Embryonic facial prominence (tissue), 1 donor: ENCODE results near the gene EBF3.

Experiments used
- DNase-seq: peaks from one replicate; pipeline ENCODE4 v3.0.0-alpha.2; 2016; ENCODE audit errors: extremely low spot score

Gene EBF3

GRCh38 chr10:129958629-129959543 is 5.2 kb downstream of the EBF3 start:
- DNase-seq, result no peak

- DNase-seq, result no peak
Observed at GRCh38 chr10:129958148-129958628, 5.9 kb downstream of the EBF3 start.

DNA sequence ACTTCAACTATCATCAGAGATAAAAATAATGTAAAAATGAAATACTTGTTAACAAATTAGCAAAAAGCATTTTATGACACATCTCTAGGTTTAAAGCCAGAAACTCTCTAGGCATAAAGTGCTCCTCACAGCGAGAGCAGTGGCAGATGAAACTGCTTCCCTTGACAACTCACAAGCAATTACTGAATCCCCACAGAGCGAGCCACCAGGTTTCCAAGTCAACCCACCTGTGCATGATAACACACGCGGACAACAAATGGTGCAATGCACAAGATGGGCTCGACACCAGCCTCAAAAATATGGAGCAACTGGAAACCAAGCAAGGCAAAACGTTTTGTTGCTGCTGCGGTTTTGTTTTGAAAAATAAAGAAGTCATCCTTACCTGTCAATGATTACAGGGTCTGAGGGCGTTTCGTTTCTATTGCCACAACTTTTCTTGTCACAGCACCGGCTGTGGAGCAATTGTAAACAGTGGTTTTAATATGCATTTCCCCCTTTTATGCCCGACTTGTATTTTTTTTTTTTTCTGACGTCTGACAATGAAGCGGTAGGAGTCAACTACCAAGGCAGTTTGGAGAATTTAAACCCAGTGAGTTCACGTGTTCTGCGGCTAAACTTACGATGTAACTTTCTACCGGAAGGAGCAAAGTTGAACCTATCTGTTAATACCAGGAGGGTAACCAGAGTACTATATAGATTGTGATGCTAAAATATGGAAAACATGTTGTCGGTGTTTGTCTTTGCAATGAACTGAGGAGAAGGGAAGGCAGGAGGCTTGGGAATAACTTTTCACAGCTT is 7.0 kb downstream of the EBF3 start:
- no peak for DNase-seq

GRCh38 chr10:129956286-129956670 is 7.8 kb downstream of the EBF3 start:
- DNase-seq, result no peak

GRCh38 chr10:129955601-129956285 is 8.3 kb downstream of the EBF3 start:
- DNase-seq, result no peak

DNA sequence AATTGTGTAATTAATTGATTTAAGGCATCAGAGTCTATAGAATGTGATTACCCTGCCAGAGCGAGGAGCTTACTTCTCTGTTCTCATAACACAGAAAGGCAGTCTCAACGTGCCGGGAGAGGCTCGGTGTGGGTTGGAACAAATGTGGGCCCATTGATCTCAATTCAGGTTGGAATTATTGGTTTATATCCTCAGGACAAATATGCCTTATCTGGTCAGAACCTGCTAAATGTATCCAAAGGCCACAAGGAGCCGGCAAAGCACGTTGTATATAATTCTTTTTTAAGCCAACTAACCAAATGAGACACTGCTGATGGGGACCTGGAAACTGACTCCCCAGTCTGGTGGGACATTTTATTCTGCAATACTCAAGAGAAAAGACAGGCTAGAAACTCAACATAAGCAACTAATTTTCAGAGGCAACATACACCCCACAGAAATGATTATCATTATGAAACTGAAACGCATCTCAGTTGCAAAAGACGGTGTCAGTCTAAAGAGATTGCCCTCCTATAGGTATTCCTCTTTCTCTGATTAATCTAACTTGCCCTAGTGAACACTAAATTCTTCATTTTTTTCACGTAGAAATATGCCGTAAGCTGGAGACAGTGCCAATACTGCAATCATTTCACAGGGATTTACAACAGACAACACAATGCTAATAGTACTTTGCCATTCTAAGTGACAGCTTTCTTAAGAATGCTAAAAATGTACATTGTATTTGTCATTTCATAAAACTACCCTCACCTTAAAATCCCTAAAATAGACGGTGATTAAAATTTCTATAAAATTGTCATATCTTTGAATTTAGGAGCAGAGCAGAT is 9.4 kb downstream of the EBF3 start:
- no peak for DNase-seq

DNA sequence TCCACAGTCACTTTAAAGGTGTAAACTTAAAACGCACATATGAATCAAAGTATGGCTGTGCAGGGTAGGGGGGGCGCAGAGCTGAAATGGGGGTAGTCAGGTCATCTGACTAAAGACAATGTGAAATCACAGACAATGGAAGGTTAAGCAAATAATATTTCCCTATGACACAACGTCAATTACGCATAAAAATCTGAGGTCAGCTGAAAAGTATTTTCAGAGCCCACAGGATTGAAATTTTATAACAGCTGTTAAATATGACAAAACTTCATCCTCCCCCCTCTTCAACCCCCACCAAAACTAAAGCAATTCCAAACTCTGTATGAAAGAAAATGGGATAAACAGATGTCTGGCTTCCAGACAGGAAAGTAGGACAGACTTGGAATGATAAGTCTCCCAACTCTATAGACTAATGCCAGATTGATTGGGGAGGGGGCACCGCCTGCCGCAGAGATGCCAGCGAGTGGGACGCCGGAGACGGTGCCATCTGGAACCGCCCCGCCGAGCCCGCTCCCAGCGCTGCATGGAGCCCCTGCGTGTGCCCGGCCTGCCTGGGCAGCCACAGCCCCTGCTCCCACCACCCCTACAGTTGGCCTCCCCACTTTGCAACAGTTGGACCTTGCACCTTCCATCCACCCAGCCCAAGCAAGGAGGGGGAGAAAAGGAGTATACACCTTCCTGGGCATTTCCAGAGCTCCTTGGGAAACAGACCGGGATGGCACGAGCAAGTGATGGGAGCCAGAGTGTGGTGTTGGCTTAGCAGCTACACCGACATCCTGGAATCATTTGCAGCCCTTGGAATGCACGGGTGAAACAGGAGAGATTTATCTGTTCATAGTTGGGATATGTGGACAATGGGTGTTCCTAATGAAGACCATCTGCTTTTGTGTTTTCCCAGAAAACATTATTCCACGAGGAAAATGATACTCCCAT is 10.7 kb downstream of the EBF3 start:
- DNase-seq, result no peak

DNA sequence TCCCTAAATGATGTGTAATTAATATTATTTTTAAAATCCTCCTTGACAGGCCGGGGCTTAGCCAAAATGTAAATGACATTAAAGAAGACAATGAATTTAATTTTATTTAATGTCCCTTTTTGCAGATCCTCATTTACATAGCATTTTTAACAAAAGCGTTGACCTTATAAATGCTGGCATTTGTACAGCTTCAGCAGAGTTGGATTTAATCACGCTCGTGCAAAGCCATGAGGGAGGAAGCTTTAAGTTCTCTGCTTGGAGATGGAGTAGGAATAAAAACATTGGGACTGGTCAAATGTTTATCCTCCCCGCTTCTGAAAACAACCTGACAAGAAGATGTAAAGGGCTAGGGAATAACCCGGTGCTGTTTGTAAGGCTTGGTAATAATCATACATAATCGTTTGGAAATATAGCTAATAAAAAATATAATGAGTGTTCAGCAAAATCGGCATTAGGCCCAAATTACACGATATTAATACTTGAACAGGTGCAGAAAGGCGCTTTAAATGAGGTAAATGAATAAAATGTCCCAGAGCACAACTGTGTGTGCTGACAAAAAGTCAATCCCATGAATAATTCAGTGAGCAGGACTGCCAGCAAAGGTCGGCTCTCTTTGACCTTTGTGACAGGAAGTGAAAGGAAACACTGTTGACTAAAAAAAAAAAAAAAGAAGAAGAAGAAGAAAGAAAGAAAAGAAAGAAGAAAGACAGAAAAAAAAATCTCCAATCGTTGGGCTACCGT is 11.5 kb downstream of the EBF3 start:
- DNase-seq, result no peak

GRCh38 chr10:129951970-129952265 is 12.2 kb downstream of the EBF3 start:
- no peak for DNase-seq

DNA sequence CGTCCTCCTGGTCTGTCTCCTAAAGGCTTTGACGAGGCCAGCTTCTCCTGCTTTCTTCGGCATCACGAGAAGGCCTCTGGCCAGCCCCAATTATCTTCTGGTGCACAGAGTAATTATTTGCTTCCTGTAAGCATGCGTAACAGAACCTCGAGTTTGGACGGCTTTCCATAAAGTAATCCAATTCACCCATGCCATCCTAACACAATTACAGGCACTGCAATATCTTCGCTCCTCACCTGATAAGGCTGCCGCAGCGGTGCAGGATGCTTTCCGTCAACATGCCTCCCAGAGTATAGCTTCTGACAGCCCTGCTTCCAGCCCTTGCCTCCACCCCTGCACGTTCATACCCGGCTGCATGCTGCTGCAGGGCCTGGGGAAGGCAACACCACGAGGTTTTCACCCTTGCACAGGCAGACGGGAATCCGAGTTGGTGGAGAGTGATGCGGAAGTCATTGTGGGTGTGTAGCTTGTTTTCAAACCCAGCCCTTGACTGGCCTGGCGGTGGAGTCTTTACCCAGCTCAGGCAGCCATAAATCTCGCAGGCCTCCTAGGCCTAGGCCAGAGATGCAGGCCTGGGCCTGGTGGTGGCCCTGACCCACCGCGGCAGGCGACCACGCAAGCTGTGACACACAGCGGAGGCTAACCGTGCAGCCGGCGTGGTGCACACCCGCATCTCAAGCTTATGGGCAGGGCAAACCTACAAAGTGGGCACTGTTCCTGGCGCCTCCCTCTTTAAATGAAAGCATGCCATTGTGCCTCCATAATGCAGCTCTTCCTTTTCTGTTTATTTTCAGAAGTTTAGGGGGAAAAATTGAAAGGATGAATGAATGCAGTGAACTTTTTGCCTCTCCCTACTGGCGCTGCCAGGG is 12.7 kb downstream of the EBF3 start:
- DNase-seq, result no peak

DNA sequence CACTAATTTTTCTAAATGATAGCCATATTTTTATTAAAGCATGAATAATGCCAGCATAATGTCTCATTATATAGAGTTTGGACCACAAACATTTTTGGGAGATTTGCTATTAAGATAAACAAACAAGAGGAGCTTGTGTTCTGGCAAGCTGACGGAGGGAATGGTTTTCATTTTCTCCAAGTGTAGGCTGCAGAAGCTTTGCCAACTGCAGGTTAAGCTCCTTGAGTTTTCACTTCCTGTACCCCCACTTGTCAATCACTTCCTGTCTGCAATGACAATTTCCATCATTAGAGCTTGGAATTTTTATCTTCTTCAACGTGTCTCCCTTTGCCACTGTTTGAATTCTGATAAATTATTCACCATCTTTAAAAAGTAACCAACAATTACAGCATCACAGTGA is 13.4 kb downstream of the EBF3 start:
- DNase-seq, result no peak

GRCh38 chr10:129949891-129950291 is 14.2 kb downstream of the EBF3 start:
- peak; percentile 76 for DNase-seq

- DNase-seq, result no peak
Observed at GRCh38 chr10:129949411-129949810, 14.7 kb downstream of the EBF3 start.

DNA sequence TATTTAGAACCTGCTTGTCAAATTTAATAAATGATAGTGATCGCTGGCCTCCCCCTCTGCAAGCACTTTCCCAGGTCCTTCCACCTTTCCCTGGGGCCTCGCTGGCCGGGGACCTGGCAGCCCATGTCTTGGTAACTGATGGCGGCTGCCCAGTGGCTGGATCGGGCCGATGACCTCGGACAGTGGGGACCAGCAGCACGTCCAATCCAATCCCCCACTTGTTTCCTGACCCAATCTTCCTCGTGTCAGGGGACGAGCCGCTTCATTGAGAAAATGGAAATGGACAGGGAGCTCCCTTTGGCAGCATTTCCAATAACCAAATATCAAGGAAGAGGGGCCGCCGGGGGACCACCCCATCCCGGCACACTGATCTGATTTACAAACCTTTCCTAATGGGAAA is 17.2 kb downstream of the EBF3 start:
- no peak for DNase-seq

GRCh38 chr10:129945941-129946760 is 17.9 kb downstream of the EBF3 start:
- peak; percentile 75 for DNase-seq

DNA sequence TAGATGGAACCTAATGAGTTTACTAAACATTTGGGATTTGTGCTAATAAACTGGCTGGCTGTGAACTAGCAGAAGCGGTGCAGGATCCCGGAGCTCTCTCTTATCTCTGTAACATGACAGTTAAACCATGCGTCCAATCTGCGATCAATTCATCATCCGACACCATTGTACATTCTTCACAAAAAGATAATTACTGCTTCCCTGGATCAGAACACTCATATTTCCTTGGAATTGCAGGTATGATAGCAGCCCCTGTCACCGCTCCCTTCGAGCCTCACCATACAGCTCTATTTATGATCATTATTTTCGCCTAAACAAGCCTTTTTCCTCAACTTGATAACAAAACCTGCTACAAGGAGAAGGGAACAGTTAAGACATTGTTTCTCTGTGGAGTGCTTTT is 18.5 kb downstream of the EBF3 start:
- no peak for DNase-seq

DNA sequence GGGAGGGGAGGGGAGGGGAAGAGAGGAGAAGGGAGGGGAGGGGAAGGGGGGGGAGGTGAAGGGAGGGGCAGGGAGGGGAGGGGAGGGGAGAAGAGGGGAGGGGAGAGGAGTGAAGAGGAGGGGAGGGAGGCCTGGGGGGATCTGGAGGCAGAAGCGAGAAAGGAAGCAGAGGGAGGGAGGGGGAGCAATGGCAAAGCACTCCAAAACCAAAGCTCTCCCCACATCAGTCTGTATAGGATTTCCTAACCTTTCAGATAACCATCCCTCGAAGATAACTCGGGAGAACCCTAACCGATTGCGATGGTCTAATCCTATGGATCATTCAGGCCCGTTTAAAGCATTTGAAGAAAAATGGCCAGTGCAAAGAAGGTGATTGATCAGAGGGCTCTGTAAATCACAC is 19.0 kb downstream of the EBF3 start:
- no peak for DNase-seq

DNA sequence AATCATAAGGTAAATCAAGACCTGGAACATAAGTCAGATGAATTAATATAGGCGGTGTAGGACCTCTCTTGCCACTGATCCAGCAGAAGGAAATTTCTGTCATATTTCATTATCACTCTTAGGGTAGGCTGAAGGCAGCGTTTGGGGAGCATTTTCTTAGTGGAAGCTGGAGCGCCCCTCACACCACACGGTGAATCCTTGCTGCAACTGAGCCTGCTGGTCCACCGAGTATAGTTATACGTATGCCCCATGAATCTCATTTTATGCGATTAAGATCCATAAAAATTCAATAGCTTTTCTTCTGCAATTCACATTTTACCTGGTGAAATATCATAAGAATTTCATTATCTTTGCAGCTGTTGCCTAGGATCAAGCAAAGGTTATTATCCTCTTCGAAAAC is 19.6 kb downstream of the EBF3 start:
- no peak for DNase-seq
